Activated T-cell treated with anti-CD3 and anti-CD28 coated beads, Interleukin-2, amount 50 U/mL, for 72 hours (primary cell): Measurements from ENCODE around the gene FMN1. TPM values are rescaled to one million over a fixed set of nuclear protein-coding genes. Genes with fewer than 3 reads are reported as not detected.

Source experiments
- ATAC-seq, 2 donors: fragments of 150-1000 bp; cut with Tn5 transposase; replicated peaks in 1 of 2; 2 replicates each; pipeline ENCODE4 v1.10.0; 2021; ENCODE audit warnings: moderate library complexity in 2 of 2, mild to moderate bottlenecking in 1 of 2
- DNase-seq, 2 donors: peaks; one replicate each; pipeline ENCODE4 v3.0.0; 2021 to 2022; ENCODE audit warnings: mixed read lengths in 1 of 2
- H3K27ac Mint-ChIP-seq: one replicate; pipeline ENCODE4 v1.8.0; 2022; ENCODE audit warnings: mild to moderate bottlenecking, moderate library complexity, mixed read lengths
- H3K27me3 Mint-ChIP-seq: one replicate; pipeline ENCODE4 v1.8.0; 2022; ENCODE audit warnings: low read depth, mixed read lengths
- H3K36me3 Mint-ChIP-seq, 2 donors: one replicate each; pipeline ENCODE4 v1.8.0; 2022; ENCODE audit warnings: mixed read lengths in 2 of 2, mild to moderate bottlenecking in 1 of 2; ENCODE audit not compliant: insufficient read depth in 2 of 2
- H3K4me1 Mint-ChIP-seq: one replicate; pipeline ENCODE4 v1.8.0; 2022; ENCODE audit warnings: low read depth, mixed read lengths
- H3K4me3 Mint-ChIP-seq, 2 donors: one replicate each; pipeline ENCODE4 v1.8.0; 2022; ENCODE audit warnings: mild to moderate bottlenecking in 2 of 2, mixed read lengths in 2 of 2, moderate library complexity in 2 of 2
- H3K9me3 Mint-ChIP-seq, 2 donors: one replicate each; pipeline ENCODE4 v1.8.0; 2022; ENCODE audit warnings: mixed read lengths in 2 of 2
- total RNA-seq, 2 donors: library from RNA; stranded (reverse); gene quantifications; one replicate each; pipeline ENCODE4 v1.2.3, GENCODE V29; 2022

Gene FMN1
- total RNA-seq, 2 donors from 2014 or later, result 0.74 to 1.1 TPM

- no peak for DNase-seq
- Mint-ChIP-seq H3K9me3 (peaks cover 5% of the 10 kb centered on the region in 2 donors), H3K4me1 (peaks cover 19% of the 10 kb centered on the region), H3K27me3 (no peaks in the 10 kb centered on the region), H3K36me3 (peaks cover 4% of the 10 kb centered on the region in 2 donors), H3K4me3 (no peak overlapping the region), H3K27ac (no peak overlapping the region)
- ATAC-seq, result no peak
Observed at GRCh38 chr15:33100314-33100713, 94.2 kb downstream of the FMN1 start.

DNA sequence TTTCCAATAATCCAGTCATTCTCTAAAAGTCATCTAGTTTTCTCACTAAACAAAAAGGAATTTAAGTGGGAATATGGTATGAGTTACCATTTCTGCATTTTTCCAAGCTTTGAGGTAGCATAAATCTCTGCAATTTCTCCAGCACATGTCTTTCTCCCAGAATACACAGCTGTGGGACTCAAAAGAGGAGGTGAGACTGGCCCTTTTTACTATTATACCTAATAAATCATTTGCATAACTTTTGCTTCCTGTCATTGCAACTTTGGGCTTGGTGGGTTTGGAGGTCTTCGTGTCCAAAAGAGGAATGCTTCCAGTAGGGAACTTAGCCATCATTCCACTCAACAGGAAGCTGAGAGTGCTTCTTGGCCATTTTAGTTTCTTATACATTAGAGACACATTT, 94.8 kb downstream of the FMN1 start:
- ATAC-seq (no peak), DNase-seq (no peak)
- no peaks in the 10 kb centered on the region for H3K27me3 Mint-ChIP-seq
- H3K36me3 Mint-ChIP-seq, result peaks cover 4% of the 10 kb centered on the region in 2 donors
- no peak overlapping the region for H3K27ac Mint-ChIP-seq
- peaks cover 13% of the 10 kb centered on the region for H3K4me1 Mint-ChIP-seq
- H3K9me3 Mint-ChIP-seq, result peaks cover 5% of the 10 kb centered on the region in 2 donors
- H3K4me3 Mint-ChIP-seq, result no peak overlapping the region

DNA sequence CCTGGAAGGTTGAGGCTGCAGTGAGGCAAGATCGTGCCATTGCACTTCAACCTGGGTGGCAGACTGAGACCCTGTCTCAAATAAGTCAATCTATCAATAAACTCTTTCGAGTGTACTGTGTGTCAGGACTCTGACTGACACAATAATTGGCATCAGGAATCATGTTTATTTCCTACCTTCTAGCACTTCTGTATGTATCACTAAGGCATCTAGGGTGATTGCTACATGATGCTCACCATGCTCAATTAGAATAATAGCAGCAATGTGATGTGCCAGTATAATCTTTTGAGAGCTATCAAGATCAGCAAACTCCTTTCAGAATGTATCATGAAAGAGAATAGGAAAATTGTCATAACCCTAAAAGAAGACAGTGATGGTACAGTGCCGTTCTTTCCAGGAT, 95.3 kb downstream of the FMN1 start:
- Mint-ChIP-seq H3K4me1 (peaks cover 8% of the 10 kb centered on the region), H3K36me3 (peaks cover 4% of the 10 kb centered on the region in 2 donors), H3K9me3 (peaks cover 5% of the 10 kb centered on the region in 2 donors), H3K27me3 (peaks cover under 1% of the 10 kb centered on the region), H3K4me3 (no peak overlapping the region), H3K27ac (no peak overlapping the region)
- DNase-seq (no peak), ATAC-seq (no peak)

GRCh38 chr15:33098094-33099058, 96.1 kb downstream of the FMN1 start:
- peaks cover 5% of the 10 kb centered on the region in 2 donors for H3K9me3 Mint-ChIP-seq
- H3K27me3 Mint-ChIP-seq, result peaks cover 9% of the 10 kb centered on the region
- H3K4me1 Mint-ChIP-seq, result peaks cover 7% of the 10 kb centered on the region
- no peak for ATAC-seq
- H3K4me3 Mint-ChIP-seq, result no peak overlapping the region
- no peak for DNase-seq
- H3K36me3 Mint-ChIP-seq, result peaks cover 4% of the 10 kb centered on the region in 2 donors
- no peak overlapping the region for H3K27ac Mint-ChIP-seq

DNA sequence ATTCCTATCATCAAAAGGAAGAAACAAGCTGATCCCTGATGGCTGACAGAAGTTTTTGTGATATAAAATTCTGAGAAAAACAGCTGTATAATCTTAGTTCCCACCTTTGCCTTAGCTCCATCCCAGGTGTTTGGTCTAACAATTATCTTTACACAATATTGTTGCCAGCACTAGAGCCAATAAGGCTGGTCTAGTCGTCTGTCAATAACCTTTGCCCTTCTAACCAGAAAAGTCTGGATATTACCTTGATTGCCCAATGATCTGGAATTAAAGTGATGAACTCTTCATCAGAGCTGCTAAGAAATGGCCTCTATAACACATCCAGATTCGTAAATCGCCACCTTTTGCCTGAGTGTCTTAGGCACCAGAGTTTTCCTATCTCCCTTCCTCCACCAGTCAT, 98.4 kb downstream of the FMN1 start:
- Mint-ChIP-seq H3K27ac (no peak overlapping the region), H3K9me3 (no peaks in the 10 kb centered on the region), H3K36me3 (no peaks in the 10 kb centered on the region), H3K27me3 (peaks cover 12% of the 10 kb centered on the region), H3K4me1 (peaks cover 21% of the 10 kb centered on the region), H3K4me3 (no peak overlapping the region)
- ATAC-seq (no peak), DNase-seq (no peak)

- Mint-ChIP-seq H3K27ac (no peak overlapping the region), H3K36me3 (no peaks in the 10 kb centered on the region), H3K4me3 (no peak overlapping the region), H3K27me3 (peaks cover 12% of the 10 kb centered on the region), H3K4me1 (peaks cover 25% of the 10 kb centered on the region), H3K9me3 (no peaks in the 10 kb centered on the region)
- ATAC-seq (no peak), DNase-seq (no peak)
Observed at GRCh38 chr15:33095641-33096040, 98.9 kb downstream of the FMN1 start.

- H3K27ac Mint-ChIP-seq, result no peak overlapping the region
- H3K9me3 Mint-ChIP-seq, result no peaks in the 10 kb centered on the region
- no peaks in the 10 kb centered on the region for H3K36me3 Mint-ChIP-seq
- H3K27me3 Mint-ChIP-seq, result peaks cover 12% of the 10 kb centered on the region
- DNase-seq (no peak), ATAC-seq (no peak)
- peaks cover 32% of the 10 kb centered on the region for H3K4me1 Mint-ChIP-seq
- H3K4me3 Mint-ChIP-seq, result no peak overlapping the region
Observed at GRCh38 chr15:33094336-33094735, 100.2 kb downstream of the FMN1 start.

DNA sequence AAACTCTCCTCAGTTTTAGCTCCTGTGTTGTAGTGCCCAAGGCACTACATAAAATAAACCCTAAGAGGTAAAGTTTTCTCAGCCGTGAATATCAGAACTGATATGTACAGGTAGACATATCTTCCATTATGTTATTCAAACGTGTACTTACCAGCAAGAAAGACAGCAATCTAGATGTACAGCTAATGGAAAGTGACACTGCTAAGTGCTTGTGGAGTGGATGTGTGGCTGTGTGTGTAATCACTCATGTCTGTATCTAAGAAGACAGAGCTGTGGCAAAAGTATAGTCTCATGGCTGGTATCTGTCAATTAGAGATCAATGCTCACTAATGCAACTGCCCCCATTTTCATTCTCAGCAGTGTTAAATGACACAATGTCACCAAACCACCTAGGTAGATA, 101.3 kb downstream of the FMN1 start:
- no peak overlapping the region for H3K27ac Mint-ChIP-seq
- H3K9me3 Mint-ChIP-seq, result no peaks in the 10 kb centered on the region
- peaks cover 12% of the 10 kb centered on the region for H3K27me3 Mint-ChIP-seq
- no peak for DNase-seq
- H3K36me3 Mint-ChIP-seq, result no peaks in the 10 kb centered on the region
- peaks cover 29% of the 10 kb centered on the region for H3K4me1 Mint-ChIP-seq
- H3K4me3 Mint-ChIP-seq, result no peak overlapping the region
- ATAC-seq, result peak in 1 of 2 donors; percentile 26

DNA sequence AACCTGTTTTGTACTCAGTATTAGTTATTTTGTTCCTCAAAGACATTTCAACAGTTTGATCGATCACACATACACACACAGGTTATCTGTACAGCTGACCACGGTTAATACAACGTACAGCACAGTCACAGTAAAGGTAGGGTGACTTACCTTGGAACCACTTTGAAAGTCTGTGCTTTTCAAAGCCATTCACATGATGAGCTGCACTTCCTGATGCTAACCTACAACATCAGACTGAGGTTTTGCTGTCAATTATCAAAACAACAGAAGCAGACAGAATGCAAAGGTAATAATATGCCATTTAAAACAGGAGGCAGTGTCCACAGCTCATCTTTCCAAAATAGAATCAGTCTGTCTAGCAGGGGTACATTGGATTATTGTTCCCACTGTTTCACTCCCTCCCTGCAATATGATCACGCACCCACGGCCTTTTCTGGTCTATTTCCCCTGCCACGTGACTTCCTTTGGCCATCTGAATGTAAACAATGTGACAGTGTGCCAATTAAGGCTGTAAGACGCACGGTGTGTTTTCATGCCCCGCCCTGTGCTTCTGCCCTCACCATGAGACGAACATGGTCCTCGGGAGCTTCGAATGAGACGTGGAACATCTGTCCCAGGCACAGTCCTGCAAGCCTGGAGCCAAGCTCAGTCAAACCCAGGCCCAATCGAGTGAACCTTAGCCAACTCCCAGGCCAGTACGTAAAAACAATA, 102.4 kb downstream of the FMN1 start:
- Mint-ChIP-seq H3K36me3 (no peaks in the 10 kb centered on the region), H3K4me3 (peak overlapping the region; percentile 13 to 51), H3K27me3 (peaks cover 12% of the 10 kb centered on the region), H3K4me1 (peaks cover 27% of the 10 kb centered on the region), H3K27ac (no peak overlapping the region), H3K9me3 (no peaks in the 10 kb centered on the region)
- no peak for ATAC-seq
- no peak for DNase-seq

GRCh38 chr15:33089878-33090757, 104.4 kb downstream of the FMN1 start:
- no peaks in the 10 kb centered on the region for H3K9me3 Mint-ChIP-seq
- peaks cover 12% of the 10 kb centered on the region for H3K27me3 Mint-ChIP-seq
- no peaks in the 10 kb centered on the region for H3K36me3 Mint-ChIP-seq
- H3K27ac Mint-ChIP-seq, result peak overlapping the region; percentile 10
- peak; percentile 55 to 66 for ATAC-seq
- DNase-seq, result peak in 1 of 2 donors; percentile 13
- H3K4me1 Mint-ChIP-seq, result peaks cover 33% of the 10 kb centered on the region
- peak overlapping the region in 1 of 2 donors; percentile 9 for H3K4me3 Mint-ChIP-seq

DNA sequence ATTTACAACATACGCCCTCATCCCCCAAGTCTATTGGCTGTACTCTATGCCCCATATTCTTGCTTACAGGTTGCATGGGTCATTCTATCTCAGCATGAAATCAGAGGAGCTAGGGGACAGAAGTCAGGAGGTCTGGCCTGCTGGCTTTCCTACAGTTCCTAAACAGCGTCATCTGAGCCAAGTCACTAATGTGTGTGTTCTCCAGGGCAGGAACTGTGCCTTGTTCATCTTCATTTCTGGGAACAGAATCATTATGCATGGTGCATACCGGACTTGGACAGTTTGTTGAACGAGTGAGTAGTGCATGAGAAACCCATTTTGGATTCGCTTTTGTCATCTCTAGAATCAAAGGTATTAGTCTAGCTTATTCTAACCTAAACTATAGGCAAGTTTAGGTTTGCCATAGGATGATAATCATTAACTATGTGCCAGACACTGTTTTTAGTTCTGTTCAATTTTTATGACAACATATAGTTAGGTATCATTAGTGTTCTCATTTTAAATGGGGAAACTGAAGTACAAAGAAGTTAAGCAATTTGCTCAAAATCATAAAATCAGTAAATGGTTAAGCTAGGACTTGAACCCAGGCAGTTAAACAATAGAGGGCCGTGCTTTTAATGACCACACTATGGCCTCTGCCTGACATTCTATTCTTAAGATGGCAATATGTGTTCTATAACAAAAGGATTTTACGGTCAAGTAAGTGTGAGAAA, 105.2 kb downstream of the FMN1 start:
- no peaks in the 10 kb centered on the region for H3K9me3 Mint-ChIP-seq
- H3K27ac Mint-ChIP-seq, result no peak overlapping the region
- no peaks in the 10 kb centered on the region for H3K36me3 Mint-ChIP-seq
- no peak overlapping the region for H3K4me3 Mint-ChIP-seq
- ATAC-seq, result no peak
- H3K4me1 Mint-ChIP-seq, result peaks cover 33% of the 10 kb centered on the region
- no peak for DNase-seq
- H3K27me3 Mint-ChIP-seq, result peaks cover 12% of the 10 kb centered on the region

DNA sequence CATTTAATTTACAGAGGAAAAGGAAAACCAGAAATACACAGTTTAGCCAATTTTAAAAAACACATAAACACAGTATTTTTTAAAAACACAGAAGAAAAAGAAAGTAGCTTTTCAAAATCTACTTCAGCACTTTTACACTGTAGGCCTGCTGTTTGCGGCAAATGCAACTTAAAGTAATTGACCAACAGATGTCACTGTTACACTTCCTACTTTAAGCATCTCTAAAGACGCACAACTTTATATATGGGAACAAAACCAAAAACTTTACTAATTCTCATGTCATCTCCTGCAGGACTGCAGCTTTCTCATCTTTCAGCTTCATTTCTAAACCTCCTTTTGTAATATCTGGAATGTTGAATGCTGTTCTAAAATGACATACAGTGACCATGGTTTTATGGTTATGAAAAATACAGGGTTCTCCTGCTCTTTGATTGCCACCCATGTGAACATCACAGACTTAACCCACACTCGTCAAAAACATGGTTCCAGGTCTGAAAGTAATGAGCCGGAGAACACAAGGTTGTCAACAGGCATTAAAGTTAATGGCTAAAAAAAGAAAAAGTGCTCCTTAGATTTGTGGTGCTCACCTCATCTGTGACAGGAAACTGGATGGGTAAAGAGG, 107.9 kb downstream of the FMN1 start:
- H3K9me3 Mint-ChIP-seq, result no peaks in the 10 kb centered on the region
- DNase-seq (no peak), ATAC-seq (peak; percentile 70 to 80)
- no peaks in the 10 kb centered on the region for H3K27me3 Mint-ChIP-seq
- no peaks in the 10 kb centered on the region for H3K36me3 Mint-ChIP-seq
- no peak overlapping the region for H3K4me3 Mint-ChIP-seq
- H3K4me1 Mint-ChIP-seq, result peaks cover 17% of the 10 kb centered on the region
- H3K27ac Mint-ChIP-seq, result no peak overlapping the region
